Urothelium cell line (cell line): ENCODE measurements around the gene USP6NL.
"Not testable (repeated sequence)": the region's sequence is repeated elsewhere in the genome, so short reads cannot be mapped to it uniquely, and the experiment has no call there.

ENCODE experiments used
- DNase-seq: peaks from one replicate; pipeline ENCODE4 v3.0.0; 2011; ENCODE audit warnings: low spot score, mixed read lengths
- FAIRE-seq: peaks from 2 replicates; lab custom pipeline; 2011; peaks lifted over from hg19 to GRCh38; lab: Jason Lieb, UNC

The USP6NL gene

GRCh38 chr10:11448545-11449244 is 162.8 kb downstream of the USP6NL start:
- FAIRE-seq (peak; percentile 81), DNase-seq (no peak)

- DNase-seq (no peak), FAIRE-seq (no peak)
Observed at GRCh38 chr10:11448190-11448544, 163.3 kb downstream of the USP6NL start.

- no peak for DNase-seq
- FAIRE-seq: no peak
Observed at GRCh38 chr10:11447586-11447985, 163.9 kb downstream of the USP6NL start.

GRCh38 chr10:11446864-11447263 is 164.6 kb downstream of the USP6NL start:
- no peak for DNase-seq
- FAIRE-seq: no peak

- FAIRE-seq: no peak
- DNase-seq: no peak
Observed at GRCh38 chr10:11446133-11446532, 165.3 kb downstream of the USP6NL start.

- DNase-seq (no peak), FAIRE-seq (no peak)
Observed at GRCh38 chr10:11444531-11445228, 166.8 kb downstream of the USP6NL start.

- FAIRE-seq: no peak
Observed at GRCh38 chr10:11444155-11444530, 167.3 kb downstream of the USP6NL start.

GRCh38 chr10:11443468-11444154 is 167.8 kb downstream of the USP6NL start:
- DNase-seq (no peak), FAIRE-seq (no peak)

More at GRCh38 chr10:11444155-11444530, 167.3 kb downstream of the USP6NL start:
- DNase-seq: no peak

- DNase-seq (no peak), FAIRE-seq (no peak)
Observed at GRCh38 chr10:11442001-11442773, 169.3 kb downstream of the USP6NL start.

GRCh38 chr10:11441151-11441535 is 170.3 kb downstream of the USP6NL start:
- FAIRE-seq: no peak
- no peak for DNase-seq

- no peak for FAIRE-seq
- DNase-seq: no peak
Observed at GRCh38 chr10:11440250-11441150, 170.9 kb downstream of the USP6NL start.

GRCh38 chr10:11439523-11440053 is 171.9 kb downstream of the USP6NL start:
- no peak for FAIRE-seq
- DNase-seq: no peak

- FAIRE-seq (no peak), DNase-seq (peak; percentile 2)
Observed at GRCh38 chr10:11437391-11438142, 173.9 kb downstream of the USP6NL start.

- not testable (repeated sequence) for DNase-seq, FAIRE-seq
Observed at GRCh38 chr10:11436445-11436844, 175.0 kb downstream of the USP6NL start.

- DNase-seq (no peak), FAIRE-seq (no peak)
Observed at GRCh38 chr10:11435581-11435981, 175.9 kb downstream of the USP6NL start.

GRCh38 chr10:11434324-11434723 is 177.1 kb downstream of the USP6NL start:
- no peak for FAIRE-seq

GRCh38 chr10:11433657-11434056 is 177.8 kb downstream of the USP6NL start:
- no peak for DNase-seq
- no peak for FAIRE-seq

More at GRCh38 chr10:11434324-11434723, 177.1 kb downstream of the USP6NL start:
- DNase-seq: no peak

GRCh38 chr10:11431216-11431555 is 180.3 kb downstream of the USP6NL start:
- no peak for FAIRE-seq

More at GRCh38 chr10:11431216-11431555, 180.3 kb downstream of the USP6NL start:
- DNase-seq: no peak
